ENCODE results near the gene ADAM10. TPM values are rescaled to one million over a fixed set of nuclear protein-coding genes. Genes with fewer than 3 reads are reported as not detected.

The ADAM10 gene
- total RNA-seq, 1 experiment from 2014 or later = 91.3 TPM

DNA sequence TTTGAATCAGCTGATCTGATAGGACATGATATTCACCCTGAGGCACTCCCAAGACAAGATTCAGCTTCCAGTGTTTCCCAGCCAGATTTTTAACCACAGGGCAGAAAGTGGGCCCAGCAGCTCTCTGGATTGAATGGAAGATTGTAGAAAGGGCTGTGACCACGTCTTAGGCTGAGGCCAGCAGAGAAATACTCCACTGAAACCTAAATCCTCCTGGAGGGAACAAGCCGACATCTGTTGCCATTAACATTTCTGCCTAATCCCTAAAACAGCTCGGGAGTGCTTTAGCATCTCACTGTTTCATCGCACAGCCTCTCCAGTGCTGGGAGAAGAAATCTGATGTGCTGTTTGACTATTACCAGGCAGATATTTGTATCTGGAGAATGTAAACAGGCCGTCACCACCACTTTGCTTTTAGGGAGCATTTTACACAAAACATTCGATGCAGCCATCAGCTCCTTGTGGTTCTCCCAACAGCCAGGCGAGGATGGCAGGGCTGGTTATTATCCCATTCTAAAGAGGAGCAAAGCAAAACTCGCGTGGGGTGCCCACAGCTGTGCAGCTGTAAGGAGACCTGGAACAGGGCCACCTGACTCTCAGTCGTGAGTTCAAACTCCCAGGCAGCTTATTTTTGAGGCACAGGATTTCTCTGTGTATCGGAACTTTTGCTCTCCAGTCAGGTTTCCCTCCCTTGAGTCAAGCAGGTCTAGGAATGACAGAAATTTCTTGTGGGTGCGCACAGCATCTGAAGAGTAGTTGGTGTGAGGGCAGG, 200.3 kb downstream of the ADAM10 start:
- Histone ChIP-seq H3K27ac (ENCODE audit: low read length) (no peak overlapping the region), H4K20me1 (ENCODE audit: low read length) (no peaks in the 10 kb centered on the region), H3K36me3 (ENCODE audit: low read depth, low read length) (no peaks in the 10 kb centered on the region), H3K9ac (ENCODE audit: low read length) (no peak overlapping the region), H3K79me2 (ENCODE audit: low read length) (no peaks in the 10 kb centered on the region), H3K4me2 (ENCODE audit: low read length) (no peak overlapping the region), H3K9me3 (ENCODE audit: low read length) (no peaks in the 10 kb centered on the region), H3K4me1 (ENCODE audit: insufficient read depth, low read length) (peaks cover 37% of the 10 kb centered on the region), H3K9me2 (replicated peaks; ENCODE audit: low read length) (no peaks in the 10 kb centered on the region), H3K4me3 (ENCODE audit: low read length) (no peak overlapping the region), H2AFZ (ENCODE audit: low read length) (no peak overlapping the region), H3F3A (ENCODE audit: low read length, unreplicated experiment) (no peaks in the 10 kb centered on the region), H3K27me3 (ENCODE audit: low read length) (no peaks in the 10 kb centered on the region)
- no peak for ATAC-seq
- POLR2A ChIA-PET (ENCODE audit: unreplicated experiment) = no interaction called here
- intact Hi-C loops (cut with micrococcal nuclease) = no loop called here
- TF ChIP-seq EZH2phosphoT487 (IDR thresholded peaks at IDR 0.05; ENCODE audit: borderline replicate concordance, low read length) = no peak
- no peak for TF ChIP-seq EZH2 (IDR thresholded peaks at IDR 0.05; ENCODE audit: low read length, unreplicated experiment)
- no peak for TF ChIP-seq CTCF (conservative IDR thresholded peaks at IDR 0.05; ENCODE audit: low read depth, low read length)
- DNase-seq = no peak
- CTCF ChIA-PET = no interaction called here
- no TSS peak for BruUV-seq (replicated peaks)

- ATAC-seq (no peak), DNase-seq (no peak)
- Histone ChIP-seq H3K9me3 (ENCODE audit: low read length) (no peaks in the 10 kb centered on the region), H2AFZ (ENCODE audit: low read length) (no peak overlapping the region), H4K20me1 (ENCODE audit: low read length) (no peaks in the 10 kb centered on the region), H3K27me3 (ENCODE audit: low read length) (no peaks in the 10 kb centered on the region), H3K79me2 (ENCODE audit: low read length) (no peaks in the 10 kb centered on the region), H3K27ac (ENCODE audit: low read length) (no peak overlapping the region), H3K4me2 (ENCODE audit: low read length) (no peak overlapping the region), H3K36me3 (ENCODE audit: low read depth, low read length) (no peaks in the 10 kb centered on the region), H3K9me2 (replicated peaks; ENCODE audit: low read length) (no peaks in the 10 kb centered on the region), H3K4me3 (ENCODE audit: low read length) (no peak overlapping the region), H3K9ac (ENCODE audit: low read length) (no peak overlapping the region), H3K4me1 (ENCODE audit: insufficient read depth, low read length) (peaks cover 37% of the 10 kb centered on the region), H3F3A (ENCODE audit: low read length, unreplicated experiment) (no peaks in the 10 kb centered on the region)
- intact Hi-C loops (cut with micrococcal nuclease) = no loop called here
- CTCF ChIA-PET = no interaction called here
- POLR2A ChIA-PET (ENCODE audit: unreplicated experiment) = no interaction called here
- no peak for TF ChIP-seq EZH2phosphoT487 (IDR thresholded peaks at IDR 0.05; ENCODE audit: borderline replicate concordance, low read length)
- TF ChIP-seq CTCF (conservative IDR thresholded peaks at IDR 0.05; ENCODE audit: low read depth, low read length) = no peak
- TF ChIP-seq EZH2 (IDR thresholded peaks at IDR 0.05; ENCODE audit: low read length, unreplicated experiment) = no peak
- BruUV-seq (replicated peaks) = no TSS peak
These were observed 201.0 kb downstream of the ADAM10 start for GRCh38 chr15:58548308-58549012.

Measured in PC-3 (cell line).